CD1c-positive myeloid dendritic cell (primary cell): ENCODE data around the gene FRY.

ENCODE experiments used
- DNase-seq: peaks from one replicate; pipeline ENCODE4 v3.0.0-alpha.2; 2016; ENCODE audit errors: extremely low spot score

Gene FRY

GRCh38 chr13:32173881-32174280 lies 142.3 kb downstream of the FRY start:
- no peak for DNase-seq

- no peak for DNase-seq
Measured at GRCh38 chr13:32174366-32174765, 142.8 kb downstream of the FRY start.

GRCh38 chr13:32175307-32175706 lies 143.7 kb downstream of the FRY start:
- DNase-seq, result no peak

DNA sequence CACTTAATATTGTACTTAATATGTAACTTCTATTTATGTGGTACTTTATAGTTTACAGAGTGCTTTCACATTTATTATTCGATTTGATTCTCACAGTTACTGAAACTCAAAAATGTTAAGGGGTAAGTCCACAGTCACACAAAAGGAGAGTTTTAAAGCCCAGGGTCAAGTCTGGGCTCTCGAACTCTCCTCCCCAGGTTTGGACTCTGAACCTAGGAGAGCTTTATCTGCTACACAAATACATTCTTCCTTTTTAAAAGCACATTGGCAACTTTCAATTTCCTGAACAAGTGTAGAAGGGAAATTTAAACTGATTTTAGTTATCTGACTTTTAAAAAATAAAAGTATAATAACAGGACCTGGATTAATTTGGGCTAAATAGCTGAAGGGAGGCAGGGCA lies 144.4 kb downstream of the FRY start:
- no peak for DNase-seq

- DNase-seq, result no peak
Measured at GRCh38 chr13:32176696-32177095, 145.1 kb downstream of the FRY start.

GRCh38 chr13:32178763-32179162 lies 147.2 kb downstream of the FRY start:
- no peak for DNase-seq

GRCh38 chr13:32179708-32180107 lies 148.1 kb downstream of the FRY start:
- DNase-seq, result no peak

- DNase-seq, result no peak
Measured at GRCh38 chr13:32187651-32188050, 156.1 kb downstream of the FRY start.

DNA sequence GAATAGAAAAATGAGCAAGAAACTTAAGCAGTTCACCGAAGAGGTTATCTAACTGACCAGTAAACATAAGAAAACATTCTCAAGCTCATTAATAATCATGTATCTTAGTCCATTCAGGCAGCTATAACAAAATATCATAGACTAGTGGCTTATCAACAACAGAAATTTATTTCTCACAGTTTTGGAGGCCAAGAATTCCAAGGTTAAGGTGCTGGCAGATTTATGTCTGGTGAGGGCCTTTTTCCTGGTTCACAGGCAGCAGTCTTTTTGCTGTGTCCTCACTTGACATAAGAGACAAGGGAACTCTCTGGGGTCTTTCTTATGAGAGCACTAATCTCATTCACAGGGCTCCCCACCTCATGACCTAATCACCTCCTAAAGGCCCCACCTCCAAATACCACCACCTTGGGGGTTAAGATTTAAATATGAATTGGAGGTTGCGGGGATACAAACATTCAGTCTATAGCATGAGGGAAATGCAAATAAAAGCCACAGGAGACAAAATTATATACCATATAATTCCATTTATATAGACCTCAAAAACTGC lies 160.0 kb downstream of the FRY start:
- no peak for DNase-seq

DNA sequence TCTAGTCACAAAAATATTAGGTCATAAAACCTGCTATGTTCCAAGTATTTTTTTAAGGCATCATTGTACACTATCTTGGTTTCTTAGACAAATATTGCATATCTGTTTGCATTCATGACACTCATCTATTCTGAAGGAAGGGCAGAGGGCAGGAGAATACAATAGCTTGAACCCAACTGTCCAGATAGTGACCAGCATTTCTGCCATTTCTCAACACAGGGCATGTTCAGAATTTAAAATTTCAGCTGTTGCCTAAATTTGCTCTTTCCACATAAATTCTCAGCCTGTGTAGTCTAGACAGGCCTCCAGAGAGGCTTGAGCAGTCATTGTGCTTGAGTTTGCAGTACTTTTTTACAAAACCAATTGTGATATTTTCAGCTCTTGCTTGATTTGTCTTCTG lies 164.1 kb downstream of the FRY start:
- no peak for DNase-seq

DNA sequence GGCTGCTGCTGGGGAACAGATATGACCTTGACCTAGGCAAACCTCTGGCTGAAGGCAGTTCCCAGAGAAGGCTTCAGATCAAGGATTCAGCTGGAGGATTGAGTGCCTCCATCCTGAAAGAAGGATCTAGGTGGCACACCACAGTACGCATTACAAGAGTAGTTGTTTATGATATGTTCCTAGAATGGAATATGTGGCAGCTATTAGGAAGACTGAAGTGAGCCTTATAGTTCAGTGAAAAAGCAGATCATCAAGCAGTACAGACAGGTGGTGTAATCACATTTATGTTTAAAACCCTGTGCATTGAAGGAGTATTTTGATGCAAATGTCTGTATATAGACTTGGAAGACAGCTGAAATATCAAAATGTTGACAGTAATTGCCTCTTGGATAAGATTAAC lies 167.6 kb downstream of the FRY start:
- DNase-seq, result no peak

GRCh38 chr13:32200741-32201140 lies 169.2 kb downstream of the FRY start:
- DNase-seq, result no peak

DNA sequence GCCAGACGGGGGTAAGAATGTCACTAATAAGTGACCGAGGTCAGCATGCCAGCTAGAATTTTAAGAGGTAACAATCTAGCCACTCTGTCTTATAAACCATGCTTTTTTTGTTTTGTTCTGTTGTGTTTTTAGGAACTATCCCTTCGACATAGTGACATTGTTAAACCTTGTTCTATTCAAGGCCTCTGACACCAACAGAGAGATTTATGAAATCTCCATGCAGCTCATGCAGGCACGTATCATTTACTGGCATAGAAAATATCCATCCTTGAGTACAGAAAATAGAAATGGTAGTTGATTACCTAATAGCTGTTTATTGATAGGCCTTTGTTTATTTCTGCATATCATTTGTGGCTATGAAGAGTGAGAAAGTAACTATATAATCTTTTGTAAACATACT lies 170.2 kb downstream of the FRY start:
- DNase-seq, result no peak

DNA sequence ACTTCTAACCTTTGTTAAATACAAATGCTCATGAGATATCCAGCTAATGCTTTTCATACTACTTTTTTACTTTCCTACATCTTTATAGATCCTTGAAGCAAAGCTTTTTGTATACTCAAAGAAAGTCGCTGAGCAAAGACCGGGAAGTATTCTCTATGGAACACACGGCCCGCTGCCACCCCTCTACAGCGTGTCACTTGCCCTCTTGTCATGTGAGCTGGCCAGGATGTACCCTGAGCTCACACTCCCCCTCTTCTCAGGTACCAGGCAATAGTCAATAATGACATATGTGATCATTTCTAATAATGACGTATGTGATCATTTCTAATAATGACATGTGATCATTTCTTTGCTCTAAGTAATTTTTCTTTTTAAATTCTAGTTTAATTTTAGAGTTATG lies 170.7 kb downstream of the FRY start:
- no peak for DNase-seq

- DNase-seq, result no peak
Measured at GRCh38 chr13:32203221-32203620, 171.6 kb downstream of the FRY start.

DNA sequence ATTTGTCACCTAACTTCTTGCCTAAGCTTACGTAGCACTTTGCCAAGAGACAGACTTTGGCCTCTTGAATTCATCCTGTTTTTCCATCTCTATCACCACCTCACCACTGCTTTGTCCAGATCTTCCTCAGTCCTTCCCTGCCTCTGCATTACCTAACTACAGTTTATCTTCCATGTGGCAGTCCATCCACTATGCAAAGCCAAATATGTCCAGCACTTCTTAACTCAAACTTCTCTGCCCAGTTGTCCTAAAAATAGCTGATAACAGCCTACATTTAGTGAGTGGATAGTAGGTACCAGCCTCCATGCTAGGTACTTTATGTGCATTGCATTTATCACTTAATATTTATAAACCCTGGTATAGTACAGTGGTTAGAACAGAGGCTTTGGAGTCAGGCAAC lies 172.2 kb downstream of the FRY start:
- DNase-seq, result no peak

- no peak for DNase-seq
Measured at GRCh38 chr13:32205431-32206096, 174.0 kb downstream of the FRY start.

DNA sequence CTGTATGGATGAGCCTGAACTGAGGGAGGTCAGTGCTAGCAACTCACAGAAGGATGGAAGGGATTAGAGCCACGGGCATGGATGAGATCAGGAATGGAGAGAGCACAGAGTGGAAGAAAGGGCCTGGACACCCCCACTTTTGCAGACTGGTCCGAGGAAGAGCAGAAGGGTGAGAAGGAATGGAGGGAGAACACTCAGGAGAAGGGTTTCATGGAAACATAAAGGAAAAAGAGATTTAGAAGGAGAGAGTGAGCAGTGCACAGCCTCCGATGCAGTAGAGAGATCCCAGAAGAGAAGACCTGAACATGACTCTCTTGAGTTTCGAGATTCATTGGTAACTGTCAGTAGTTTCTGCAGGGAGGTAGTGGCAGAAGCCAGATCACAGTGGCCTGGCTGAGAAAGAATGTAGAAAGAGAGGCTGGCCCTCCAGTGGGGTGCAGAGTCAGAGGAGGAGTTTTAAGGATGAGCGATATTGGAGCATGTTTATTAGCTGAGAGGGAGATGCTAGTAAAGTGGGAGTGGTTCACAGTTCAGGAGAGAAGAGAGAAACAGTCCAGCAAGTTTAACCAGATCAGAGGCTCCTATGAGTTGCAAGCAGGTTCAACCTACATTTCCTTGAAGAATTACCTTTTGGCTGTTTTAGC lies 174.6 kb downstream of the FRY start:
- no peak for DNase-seq

DNA sequence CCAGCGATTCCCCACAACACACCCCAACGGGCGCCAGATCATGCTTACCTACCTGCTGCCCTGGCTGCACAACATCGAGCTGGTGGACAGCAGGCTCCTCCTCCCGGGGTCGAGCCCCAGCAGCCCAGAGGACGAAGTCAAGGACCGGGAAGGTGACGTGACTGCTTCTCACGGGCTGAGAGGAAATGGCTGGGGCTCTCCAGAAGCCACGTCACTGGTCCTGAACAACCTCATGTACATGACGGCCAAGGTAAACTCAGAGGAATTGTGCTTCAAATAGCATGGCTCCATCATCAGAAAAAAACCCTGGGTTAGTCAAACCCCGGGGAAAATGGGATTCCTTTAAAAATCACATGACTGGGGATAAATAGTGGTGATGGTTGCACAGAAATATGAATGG lies 177.3 kb downstream of the FRY start:
- DNase-seq, result no peak

- no peak for DNase-seq
Measured at GRCh38 chr13:32209652-32210051, 178.1 kb downstream of the FRY start.

DNA sequence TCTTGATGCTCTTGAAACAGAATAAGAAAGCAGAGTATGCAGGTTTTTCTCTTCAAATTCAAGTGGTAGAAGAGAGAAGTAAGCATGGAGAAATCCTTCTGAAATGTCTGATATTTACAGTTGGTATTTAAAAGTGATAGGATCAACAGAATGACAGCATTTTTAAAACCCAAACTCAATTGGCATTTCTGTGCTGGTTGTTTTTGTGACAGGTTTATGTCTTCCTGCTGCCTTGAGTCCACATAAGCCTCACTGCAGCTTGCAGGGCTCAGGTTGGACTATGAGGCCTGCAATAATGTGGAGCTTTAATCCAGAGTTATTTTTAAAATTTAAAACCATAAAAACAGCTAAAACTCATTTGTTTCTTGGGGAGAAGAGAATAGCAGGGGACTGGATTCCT lies 178.5 kb downstream of the FRY start:
- no peak for DNase-seq

DNA sequence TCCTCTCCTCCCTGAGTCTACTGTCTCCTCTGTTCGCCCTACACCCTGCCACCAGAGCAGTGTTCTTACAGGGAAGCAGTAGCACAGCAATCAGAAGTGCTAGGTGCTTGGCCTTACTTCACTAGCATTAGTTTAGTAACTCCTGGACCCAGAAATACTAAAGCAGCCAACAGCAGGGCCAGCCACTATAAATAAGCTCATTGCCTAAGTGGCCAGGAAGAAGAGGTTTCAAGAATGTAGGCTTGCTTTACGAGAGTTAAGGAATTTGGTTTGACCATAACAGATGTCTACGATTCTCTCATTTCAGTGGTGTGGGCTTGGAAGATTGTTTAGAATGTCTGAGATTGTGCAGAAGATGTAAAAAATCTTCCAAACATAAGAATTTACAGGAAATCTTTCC lies 180.2 kb downstream of the FRY start:
- DNase-seq, result no peak

GRCh38 chr13:32212421-32212820 lies 180.8 kb downstream of the FRY start:
- DNase-seq, result no peak

DNA sequence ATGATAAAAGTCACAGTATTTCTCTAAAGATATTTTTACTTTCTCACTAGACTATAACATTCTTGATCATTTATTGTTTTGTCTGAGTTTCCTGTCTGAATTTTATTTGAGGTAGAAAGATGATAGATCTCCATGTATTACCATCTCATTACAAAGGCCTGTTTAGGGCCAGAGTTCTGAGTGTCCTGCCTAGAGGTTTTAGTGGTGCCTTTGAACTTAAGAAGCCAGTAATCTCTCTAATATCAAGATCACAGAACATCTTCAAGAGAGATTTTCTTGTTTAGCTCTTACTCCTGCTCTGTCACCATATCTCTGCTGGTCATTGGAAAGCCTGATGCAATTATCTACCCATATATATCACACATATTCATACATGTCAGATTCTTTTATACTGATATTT lies 182.1 kb downstream of the FRY start:
- no peak for DNase-seq
